Effector memory CD4-positive, alpha-beta T cell (primary cell): ENCODE measurements around the gene RETREG2.

Source experiments
- DNase-seq, 3 donors: peaks; one replicate each; pipeline ENCODE4 v3.0.0-alpha.2; 2020
- H3K27ac ChIP-seq: 2 replicates; pipeline ENCODE4 v1.7.0; 2013; ENCODE audit warnings: mild to moderate bottlenecking, low read length, moderate library complexity; ENCODE audit not compliant: insufficient read depth, poor library complexity, severe bottlenecking
- H3K27me3 ChIP-seq: replicated peaks from 2 replicates; pipeline ENCODE4 v1.7.0; 2013; ENCODE audit warnings: mild to moderate bottlenecking, low read length; ENCODE audit not compliant: insufficient read depth, control insufficient read depth, poor library complexity, severe bottlenecking
- H3K36me3 ChIP-seq: 2 replicates; pipeline ENCODE4 v1.7.0; 2013; ENCODE audit warnings: mild to moderate bottlenecking, low read length, moderate library complexity; ENCODE audit not compliant: control insufficient read depth, insufficient read depth
- H3K4me1 ChIP-seq: 2 replicates; pipeline ENCODE4 v1.7.0; 2013; ENCODE audit warnings: low read length, mild to moderate bottlenecking; ENCODE audit not compliant: control insufficient read depth, insufficient read depth, poor library complexity, severe bottlenecking
- H3K4me3 ChIP-seq: 2 replicates; pipeline ENCODE4 v1.7.0; 2013; ENCODE audit warnings: low read length, low read depth, mild to moderate bottlenecking; ENCODE audit not compliant: insufficient read depth, poor library complexity, severe bottlenecking
- H3K9me3 ChIP-seq: 2 replicates; pipeline ENCODE4 v1.7.0; 2013; ENCODE audit warnings: mild to moderate bottlenecking, low read length, moderate library complexity; ENCODE audit not compliant: control insufficient read depth

RETREG2 gene

DNA sequence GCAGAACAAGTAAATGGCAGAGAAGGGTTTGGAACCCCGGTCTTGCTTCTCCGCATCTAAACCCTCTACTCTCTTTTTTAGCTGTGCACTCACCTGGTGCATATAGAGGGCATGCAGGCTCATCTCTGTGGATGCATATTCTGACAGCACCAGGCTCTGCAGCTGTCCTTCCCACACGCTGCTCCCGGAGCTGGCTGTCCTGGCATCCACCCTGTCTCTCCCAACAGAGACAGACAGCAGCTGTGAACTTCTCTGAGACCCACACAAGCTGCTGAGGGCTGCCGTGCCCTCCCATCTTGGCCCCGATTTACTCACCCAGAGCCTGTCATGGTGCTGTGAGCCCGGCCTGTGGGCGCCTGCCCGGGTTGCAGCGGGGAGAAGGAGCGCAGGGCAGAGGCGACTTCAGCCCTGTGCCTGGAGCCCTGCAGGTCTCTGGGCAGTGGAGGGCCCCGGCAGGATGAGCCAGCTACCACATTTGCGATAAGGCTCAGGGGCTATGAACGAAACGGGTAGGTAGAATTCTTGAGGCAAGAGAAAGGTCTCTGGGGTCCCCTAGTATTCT, 44.0 kb downstream of the RETREG2 start:
- no peaks in the 10 kb centered on the region for H3K27me3 ChIP-seq
- no peaks in the 10 kb centered on the region for H3K9me3 ChIP-seq
- DNase-seq, result no peak
- peaks cover 56% of the 10 kb centered on the region for H3K36me3 ChIP-seq
- H3K4me3 ChIP-seq, result no peak overlapping the region
- peaks cover 17% of the 10 kb centered on the region for H3K4me1 ChIP-seq
- no peak overlapping the region for H3K27ac ChIP-seq

DNA sequence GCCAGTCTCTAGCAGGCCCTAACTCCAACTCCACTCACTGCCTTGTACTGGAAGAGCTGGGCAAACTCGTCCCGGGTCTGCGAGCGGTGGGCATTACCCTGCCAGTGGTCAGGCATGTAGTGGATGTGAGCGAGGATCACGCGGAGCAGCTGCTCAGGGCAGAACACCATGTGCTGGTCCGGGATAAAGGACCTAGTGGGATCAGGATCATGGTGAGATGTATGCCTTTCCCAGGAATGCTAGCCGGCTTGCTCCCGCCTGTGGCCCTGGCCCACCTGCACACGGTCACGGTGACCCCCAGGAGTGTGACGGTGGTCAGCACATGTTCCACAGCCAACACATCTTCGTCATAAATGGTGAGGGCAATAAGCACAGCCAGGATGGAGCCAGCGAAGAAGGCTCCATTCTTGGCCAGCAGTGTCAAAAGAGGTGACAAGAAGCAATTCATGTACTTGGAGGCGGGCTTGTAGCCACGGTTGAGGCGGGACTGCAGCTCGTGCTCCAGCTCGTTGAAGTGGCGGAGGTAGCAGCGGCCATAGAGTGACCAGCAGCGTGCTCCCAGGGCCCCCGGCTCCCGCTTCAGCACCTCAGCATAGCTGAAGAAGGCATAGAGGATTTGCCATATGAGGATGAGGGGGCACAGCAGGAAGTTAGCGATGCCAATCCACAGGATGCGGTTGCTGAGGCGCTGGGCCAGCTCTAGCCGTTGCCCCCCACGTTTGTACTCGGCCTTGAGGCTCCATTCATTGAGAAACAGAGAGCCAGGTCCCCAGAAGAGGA, 45.9 kb downstream of the RETREG2 start:
- no peak overlapping the region for H3K27ac ChIP-seq
- no peak for DNase-seq
- H3K9me3 ChIP-seq, result no peaks in the 10 kb centered on the region
- H3K27me3 ChIP-seq, result no peaks in the 10 kb centered on the region
- no peak overlapping the region for H3K4me3 ChIP-seq
- H3K4me1 ChIP-seq, result peaks cover 18% of the 10 kb centered on the region
- H3K36me3 ChIP-seq, result peaks cover 58% of the 10 kb centered on the region

DNA sequence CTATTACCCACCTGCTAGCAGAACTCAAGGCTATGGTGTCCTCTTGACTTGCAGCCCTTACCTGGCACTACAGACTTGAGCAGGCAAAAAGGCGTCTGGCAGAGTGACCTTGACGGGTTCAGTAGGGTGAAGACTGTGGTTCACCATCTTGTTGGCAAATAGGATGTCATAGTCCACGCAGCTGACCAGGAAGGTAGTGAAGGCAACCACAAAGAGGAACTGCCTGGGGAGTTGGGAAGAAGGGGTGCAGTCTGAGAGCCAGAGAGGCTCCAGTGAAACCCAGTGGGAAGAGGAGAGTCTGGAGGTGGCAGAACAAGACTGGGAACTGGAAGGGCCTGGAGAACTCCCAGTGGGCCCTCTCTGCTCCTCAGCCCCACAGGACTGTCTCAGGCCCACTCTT, 47.3 kb downstream of the RETREG2 start:
- Histone ChIP-seq H3K4me1 (peaks cover 13% of the 10 kb centered on the region), H3K27me3 (no peaks in the 10 kb centered on the region), H3K9me3 (no peaks in the 10 kb centered on the region), H3K36me3 (peaks cover 58% of the 10 kb centered on the region), H3K4me3 (no peak overlapping the region), H3K27ac (no peak overlapping the region)
- no peak for DNase-seq

DNA sequence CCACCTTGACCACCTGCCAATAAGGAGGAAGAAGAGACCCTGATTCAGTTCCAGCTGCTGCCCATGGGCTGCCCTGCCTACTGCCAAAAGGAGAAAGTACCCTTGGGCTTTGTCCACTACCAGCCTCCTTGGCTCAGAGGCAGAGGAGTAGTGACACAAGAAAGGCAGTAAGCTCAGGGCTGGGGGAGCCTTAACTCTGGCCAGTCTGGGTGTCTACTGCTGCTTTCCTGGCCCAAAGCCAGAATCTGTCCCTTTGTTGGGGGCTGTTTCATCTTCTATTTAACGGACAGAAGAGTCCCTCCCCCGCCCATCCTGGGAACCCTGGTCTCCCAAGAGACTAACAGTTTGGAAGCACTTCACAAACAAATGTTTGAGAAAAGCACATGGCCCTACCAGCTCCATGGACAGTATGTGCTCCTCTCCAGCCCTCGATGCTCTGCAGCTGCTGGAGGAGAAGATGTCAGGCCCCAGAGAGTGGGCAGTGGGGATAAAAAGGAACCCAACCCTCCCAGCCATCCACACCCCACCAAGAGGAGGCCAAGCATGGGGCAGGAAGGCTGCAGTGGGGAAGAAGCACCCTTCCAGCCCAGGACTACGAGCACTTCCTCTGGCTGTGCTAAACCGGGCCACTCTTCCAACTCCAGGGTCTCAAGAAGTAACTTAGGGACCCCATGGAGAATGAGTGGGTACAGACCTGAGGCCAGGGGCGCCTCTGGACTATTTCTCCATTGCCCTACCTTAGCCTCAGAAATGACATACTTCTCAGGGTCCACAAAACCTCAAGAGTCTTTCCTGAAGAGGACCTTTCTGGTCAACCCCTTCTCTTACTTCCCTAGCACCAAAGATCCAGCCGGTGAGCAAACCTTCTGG, 50.2 kb downstream of the RETREG2 start:
- no peak for DNase-seq
- H3K36me3 ChIP-seq, result peaks cover 53% of the 10 kb centered on the region
- peak overlapping the region; percentile 80 for H3K4me3 ChIP-seq
- H3K27me3 ChIP-seq, result no peaks in the 10 kb centered on the region
- no peaks in the 10 kb centered on the region for H3K9me3 ChIP-seq
- H3K4me1 ChIP-seq, result peaks cover 13% of the 10 kb centered on the region
- peak overlapping the region; percentile 93 for H3K27ac ChIP-seq

DNA sequence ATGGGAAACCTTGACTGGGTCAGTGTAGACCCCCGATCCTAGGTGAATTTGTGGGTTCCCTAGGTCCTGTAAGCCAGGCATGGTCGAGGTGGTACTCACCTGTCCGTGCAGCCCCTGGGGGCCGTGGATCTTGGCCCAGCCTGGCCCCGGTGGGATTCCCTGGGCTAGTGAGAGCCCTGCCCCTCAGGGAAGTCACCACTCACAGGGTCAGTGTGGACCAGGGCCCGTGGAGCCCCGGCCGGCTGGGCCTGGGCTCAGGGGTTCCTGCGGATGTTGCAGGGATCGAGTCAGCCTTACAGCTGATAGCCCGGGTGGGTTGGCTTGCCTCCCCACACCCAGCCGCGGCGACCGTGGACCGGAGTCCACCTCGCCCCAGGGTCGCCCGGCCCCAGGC, 50.8 kb downstream of the RETREG2 start:
- peak overlapping the region; percentile 93 for H3K27ac ChIP-seq
- H3K27me3 ChIP-seq, result no peaks in the 10 kb centered on the region
- no peaks in the 10 kb centered on the region for H3K9me3 ChIP-seq
- DNase-seq, result no peak
- H3K4me3 ChIP-seq, result peak overlapping the region; percentile 80
- peaks cover 53% of the 10 kb centered on the region for H3K36me3 ChIP-seq
- H3K4me1 ChIP-seq, result peaks cover 13% of the 10 kb centered on the region

DNA sequence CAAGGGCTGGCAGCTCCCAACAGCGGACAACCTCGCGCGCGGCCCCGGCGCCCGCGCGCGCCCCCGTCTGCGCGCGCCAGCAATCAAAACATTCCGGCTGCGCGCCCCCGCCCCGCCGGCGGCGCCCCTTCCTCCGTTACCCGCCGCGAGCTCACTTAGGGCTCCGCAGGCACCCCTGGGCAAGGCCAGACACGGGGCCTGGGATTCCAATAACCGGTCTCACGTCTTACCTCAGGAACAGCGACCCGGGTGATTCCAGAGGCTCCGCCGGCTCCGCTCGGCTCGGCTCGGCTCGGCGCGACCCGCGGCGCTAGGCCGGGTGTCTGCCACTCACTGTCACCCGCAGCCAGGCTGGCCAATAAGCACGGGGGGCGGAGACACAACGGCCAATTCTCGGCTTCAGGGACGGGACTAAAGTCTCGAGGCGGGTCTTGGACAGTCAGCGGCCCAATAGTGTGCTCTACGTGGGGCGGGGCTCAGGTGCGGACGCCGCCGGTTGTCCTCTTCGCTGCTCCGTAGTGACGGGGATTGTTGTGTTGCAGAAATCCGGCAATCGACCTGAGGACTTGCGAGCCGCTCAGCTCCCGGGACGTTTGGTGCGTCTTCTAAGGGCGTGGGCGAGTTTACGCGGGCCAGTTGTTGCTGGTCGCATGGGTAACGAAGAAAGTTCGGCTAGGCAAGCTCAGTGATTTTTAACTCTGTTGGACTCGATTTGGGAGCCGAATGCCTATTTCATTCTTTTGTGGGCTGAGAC, 51.4 kb downstream of the RETREG2 start, which contains the start of the genes ANKZF1 and ATG9A:
ANKZF1 (plus strand) TSS at position 502 of the 754 bp plus-strand sequence. CDS start 452 bp downstream, outside the sequence.
ATG9A (minus strand) TSS at position 332 of the 754 bp plus-strand sequence. CDS start 1,612 bp downstream, outside the sequence.
- Histone ChIP-seq H3K27me3 (no peaks in the 10 kb centered on the region), H3K4me3 (peak within 1 kb of the TSS; percentile 80), H3K4me1 (peaks cover 13% of the 10 kb centered on the region), H3K27ac (peak within 1 kb of the TSS; percentile 93), H3K36me3 (peaks cover 53% of the 10 kb centered on the region), H3K9me3 (no peaks in the 10 kb centered on the region)
- peak; percentile 95 to 99 (median 97) for DNase-seq

DNA sequence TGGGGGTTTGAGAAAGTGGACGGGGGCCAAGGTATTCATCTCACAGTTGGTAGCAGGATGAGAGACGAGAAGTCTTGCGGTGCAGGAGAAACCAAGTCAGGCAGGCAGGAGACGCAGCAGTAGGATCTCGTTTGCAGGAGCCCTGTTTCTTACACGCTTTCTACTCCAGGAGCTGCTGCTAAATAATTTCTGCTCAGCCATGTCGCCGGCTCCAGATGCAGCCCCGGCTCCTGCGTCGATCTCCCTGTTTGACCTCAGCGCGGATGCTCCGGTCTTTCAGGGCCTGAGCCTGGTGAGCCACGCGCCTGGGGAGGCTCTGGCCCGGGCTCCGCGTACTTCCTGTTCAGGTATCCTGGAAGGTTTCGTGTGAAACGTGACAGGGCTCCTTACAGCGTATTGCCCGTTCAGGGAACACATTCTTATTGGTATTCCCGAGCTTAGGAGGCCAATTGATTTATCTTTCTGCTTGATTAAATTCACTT, 52.0 kb downstream of the RETREG2 start:
- Histone ChIP-seq H3K27me3 (no peaks in the 10 kb centered on the region), H3K9me3 (no peaks in the 10 kb centered on the region), H3K4me3 (peak overlapping the region; percentile 80), H3K4me1 (peaks cover 13% of the 10 kb centered on the region), H3K36me3 (peaks cover 53% of the 10 kb centered on the region), H3K27ac (peak overlapping the region; percentile 93)
- DNase-seq, result no peak

DNA sequence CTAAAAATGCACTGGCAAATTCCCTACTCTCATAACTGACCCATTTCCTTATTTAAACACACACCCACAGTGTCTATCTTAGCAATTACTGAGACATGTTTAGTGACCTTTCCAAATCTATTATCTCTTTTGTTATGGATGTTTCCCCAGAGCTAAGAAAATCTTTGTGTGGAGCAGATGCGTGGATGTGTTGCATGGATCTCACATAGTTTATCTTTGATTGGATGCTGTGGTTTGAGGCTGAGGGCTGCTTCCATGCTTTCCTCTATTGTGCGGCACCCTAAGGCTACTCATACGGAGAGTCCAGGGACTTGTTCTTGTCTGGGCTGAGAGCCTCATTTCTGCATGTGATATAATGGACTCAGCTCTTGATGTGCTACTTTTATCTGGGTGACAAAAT, 56.3 kb downstream of the RETREG2 start:
- Histone ChIP-seq H3K9me3 (no peaks in the 10 kb centered on the region), H3K4me1 (no peaks in the 10 kb centered on the region), H3K4me3 (no peak overlapping the region), H3K27ac (no peak overlapping the region), H3K36me3 (peaks cover 73% of the 10 kb centered on the region), H3K27me3 (no peaks in the 10 kb centered on the region)
- DNase-seq, result no peak
